DND-41 (cell line): ENCODE results near the gene PCBP4.

Source experiments
- CTCF ChIP-seq: IDR thresholded peaks from 2 replicates; pipeline ENCODE4 v1.5.1; 2012; ENCODE audit warnings: borderline replicate concordance, low read length, moderate library complexity, mild to moderate bottlenecking; ENCODE audit not compliant: poor library complexity, severe bottlenecking; ENCODE audit errors: extremely low read depth
- EZH2 ChIP-seq: IDR thresholded peaks from 3 replicates; pipeline ENCODE4 v1.6.1; 2012; ENCODE audit warnings: borderline replicate concordance, low read depth, mild to moderate bottlenecking, moderate library complexity, low read length, inconsistent platforms; ENCODE audit not compliant: severe bottlenecking

GRCh38 chr3:52006017-52006819 lies 39.0 kb upstream of the PCBP4 start:
- TF ChIP-seq CTCF (no peak), EZH2 (no peak)
